Measurements from ENCODE around the gene CHID1.
A peak's percentile ranks its signal among the peaks of the same experiment; 100 is the strongest.

The CHID1 gene

GRCh38 chr11:932435-932834 is 21.8 kb upstream of the CHID1 start:
- DNase-seq = no peak

- no peak for DNase-seq
Observed at GRCh38 chr11:931385-931784, 20.8 kb upstream of the CHID1 start.

DNA sequence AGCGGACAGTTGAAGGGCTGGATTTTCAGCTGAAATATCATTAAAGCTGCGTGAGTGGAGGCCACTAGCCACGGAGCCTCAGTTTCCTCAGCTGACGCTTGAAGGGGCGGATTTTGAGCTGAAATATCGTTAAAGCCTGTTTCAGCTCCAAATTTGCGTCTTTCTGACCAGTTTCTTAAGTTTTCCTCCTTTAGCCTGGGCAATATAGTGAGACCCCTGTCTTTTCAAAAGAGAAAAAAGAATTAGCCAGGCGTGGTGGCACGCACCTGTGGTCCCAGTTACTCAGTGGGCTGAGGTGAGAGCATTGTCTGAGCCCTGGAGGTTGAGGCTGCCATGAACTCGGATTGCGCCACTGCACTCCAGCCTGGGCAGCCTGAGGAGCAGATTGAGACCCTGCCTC is 18.8 kb upstream of the CHID1 start:
- no peak for DNase-seq

DNA sequence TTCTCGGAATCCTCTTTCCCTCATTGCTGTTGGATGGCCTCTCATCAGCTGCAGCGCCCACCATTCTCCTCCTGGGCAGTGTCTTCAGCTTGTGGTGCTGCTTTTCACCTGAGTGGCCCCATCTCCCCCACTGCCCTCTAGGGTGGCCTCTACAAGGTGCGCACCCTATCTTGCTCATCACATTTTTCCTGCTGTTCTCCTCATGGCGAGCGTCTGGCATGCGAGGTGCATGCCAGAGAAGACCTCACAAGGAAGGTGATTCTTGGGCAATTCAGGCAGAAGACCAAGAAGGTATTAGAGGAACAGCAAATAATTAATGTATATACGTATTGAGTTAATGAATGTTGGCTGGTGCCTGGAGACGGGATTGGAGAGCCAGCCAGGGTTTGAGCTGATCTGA is 18.2 kb upstream of the CHID1 start:
- DNase-seq = no peak

DNA sequence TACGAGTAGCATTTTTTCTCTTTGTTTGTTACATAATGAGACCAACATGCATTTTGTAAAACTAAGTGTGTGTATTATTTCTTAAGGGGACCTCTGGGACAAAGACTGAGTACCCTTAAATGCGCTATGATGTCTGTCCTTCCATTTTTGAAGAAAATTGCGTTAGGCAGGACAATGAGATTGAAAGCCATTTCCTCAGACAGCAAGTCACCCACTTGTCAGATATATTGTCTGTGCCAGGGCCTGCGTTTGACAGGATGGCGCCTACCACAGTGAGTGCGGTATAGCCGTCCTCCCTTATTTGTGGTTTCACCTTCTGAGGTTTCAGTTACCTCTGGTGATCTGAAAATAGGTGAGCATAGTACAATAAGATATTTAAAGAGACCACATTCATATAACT is 17.3 kb upstream of the CHID1 start:
- no peak for DNase-seq

DNA sequence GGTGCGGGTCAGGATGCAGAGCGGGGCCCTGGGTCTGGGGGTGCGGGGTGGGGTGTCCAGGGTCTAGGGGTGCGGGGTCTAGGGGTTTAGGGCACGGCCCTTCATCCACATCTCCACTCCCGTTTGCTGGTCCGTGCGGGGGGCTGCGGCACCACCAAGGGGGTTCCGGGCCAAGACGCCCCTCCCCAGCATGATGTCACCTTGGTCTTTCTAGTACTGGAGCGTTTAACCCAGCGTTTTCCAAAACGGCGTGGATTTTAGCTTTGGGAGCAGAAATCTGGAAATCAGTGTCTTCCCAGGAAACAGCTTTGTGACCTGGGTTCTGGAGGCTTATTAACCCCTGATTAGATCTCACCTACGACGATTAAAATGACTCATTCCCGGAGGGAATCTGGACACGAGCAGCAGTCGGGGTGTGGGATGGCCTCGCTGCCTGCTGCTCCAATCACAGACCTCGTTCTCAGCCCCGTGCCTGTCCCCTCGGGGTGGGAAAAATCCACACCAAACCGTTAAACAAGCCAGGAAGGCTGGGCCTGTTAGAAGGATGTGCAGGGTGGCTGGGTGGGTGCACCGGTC is 15.8 kb upstream of the CHID1 start:
- DNase-seq = peak; percentile 70

DNA sequence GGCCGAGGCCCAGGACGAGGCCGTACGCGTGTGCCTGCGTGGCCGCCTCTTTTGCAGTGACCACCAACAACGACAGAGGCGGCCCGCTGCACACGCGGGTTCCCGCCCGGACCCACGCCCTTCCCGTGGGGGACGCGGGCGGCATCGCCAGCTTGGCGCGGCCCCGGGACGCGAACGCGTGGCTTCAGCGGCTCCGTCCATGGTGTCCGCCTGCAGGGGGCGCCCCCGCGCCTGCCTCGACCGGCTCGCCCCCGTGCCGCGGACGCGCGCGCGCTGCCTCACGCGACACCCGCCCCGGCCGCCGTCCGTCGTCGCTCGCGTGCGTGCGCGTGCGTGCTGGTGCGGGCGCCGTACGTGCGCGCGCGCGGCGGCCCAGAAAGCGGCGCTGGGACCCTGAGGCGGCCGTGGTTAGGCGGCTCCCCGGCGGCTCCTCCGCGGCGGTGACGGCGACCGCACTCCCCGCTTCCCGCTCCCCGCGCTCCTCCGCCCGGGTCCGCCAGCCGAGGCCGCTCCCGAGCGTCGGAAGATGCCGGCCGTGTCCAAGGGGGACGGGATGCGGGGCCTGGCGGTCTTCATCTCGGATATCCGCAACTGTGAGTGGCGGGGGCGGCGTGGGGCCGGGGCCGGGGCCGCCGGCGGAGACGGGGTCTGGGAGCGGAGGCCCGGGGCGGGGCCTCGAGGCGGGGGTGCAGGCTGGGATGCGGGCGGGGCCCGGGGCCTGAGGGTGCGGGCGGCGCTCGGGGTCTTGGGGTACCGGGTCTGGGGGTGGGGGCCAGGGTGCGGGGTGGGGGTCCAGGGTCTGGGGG is 15.1 kb upstream of the CHID1 start, which contains the start of gene AP2A2:
AP2A2 (plus strand) TSS at position 375 of the 806 bp plus-strand sequence; CDS start at position 527, 152 bp downstream.
- DNase-seq = peak; percentile 93

- DNase-seq = no peak
Observed at GRCh38 chr11:925158-925495, 14.5 kb upstream of the CHID1 start.

- no peak for DNase-seq
Observed at GRCh38 chr11:924406-925157, 14.0 kb upstream of the CHID1 start.

- DNase-seq = no peak
Observed at GRCh38 chr11:923691-924405, 13.2 kb upstream of the CHID1 start.

DNA sequence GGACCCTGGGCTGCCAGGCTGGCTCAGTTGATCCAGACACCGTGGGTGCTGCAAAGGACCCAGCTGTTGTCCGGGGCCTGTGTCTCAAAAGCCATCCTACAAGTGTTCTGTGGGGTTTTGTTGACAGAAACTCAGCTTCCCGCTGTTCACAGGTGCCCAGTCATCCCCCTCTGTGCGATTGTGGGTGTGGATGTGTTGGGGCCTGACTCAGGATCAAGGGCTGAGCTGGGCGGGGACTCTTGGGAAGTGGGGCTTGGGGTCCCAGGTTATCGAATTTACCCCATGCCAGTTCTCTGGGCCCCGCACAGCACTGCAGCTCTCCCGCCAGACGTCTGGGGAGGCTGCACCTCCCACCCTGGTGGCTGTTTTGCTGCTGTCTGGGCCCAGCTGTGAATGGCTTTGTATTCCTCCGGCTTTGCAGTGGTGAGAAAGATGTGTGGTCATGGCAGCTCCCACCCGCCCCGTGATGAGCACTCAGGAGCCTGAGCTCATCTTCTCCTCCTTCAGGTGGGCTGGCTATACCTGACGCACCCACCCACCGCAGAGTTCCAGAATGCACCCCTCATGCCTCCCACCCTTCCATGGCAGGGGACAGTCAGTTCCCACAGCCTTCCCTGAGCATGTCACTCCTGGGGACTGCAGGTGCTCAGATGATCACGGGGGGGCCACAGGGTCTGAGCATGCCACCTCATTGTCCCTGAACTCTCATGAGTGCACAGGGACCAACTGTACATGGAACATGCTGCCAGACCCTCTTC is 11.5 kb upstream of the CHID1 start:
- no peak for DNase-seq

GRCh38 chr11:917426-917825 is 6.8 kb upstream of the CHID1 start:
- no peak for DNase-seq

DNA sequence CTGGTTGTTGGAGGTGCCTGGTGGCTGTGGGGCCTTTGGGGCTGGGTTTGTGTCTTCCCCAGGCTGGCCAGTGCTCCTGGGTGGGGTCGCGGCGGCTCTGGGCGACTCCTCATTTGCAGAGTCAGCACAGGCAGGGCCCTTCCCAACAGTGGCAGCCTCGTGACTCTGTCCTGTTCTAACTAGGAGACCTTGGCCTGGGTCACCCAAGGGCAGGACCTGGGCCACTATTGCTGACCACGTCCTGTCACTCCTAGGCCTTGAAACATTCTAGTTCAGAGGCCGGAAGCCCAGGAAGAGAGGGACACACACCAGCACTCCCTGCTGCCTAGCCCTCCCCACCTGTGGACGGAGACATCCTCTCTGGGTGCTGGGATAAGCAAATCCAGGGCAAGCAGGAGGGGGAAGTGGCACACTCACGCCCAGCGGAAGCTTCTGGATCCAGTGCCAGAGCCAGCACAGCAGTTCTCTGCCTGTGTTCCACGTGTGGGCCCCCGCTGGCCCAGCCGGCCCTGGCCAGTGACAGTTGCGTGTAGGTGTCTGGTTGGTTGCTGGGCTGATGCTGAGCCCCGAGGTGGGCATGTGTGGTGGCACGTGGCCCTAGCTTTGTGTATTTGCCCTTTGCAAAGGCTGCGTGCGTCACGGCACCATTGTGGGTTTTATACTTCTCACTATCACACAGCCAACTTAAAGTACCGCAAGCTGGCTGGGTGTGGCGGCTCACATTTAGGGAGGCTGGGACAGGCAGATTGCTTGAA is 4.3 kb upstream of the CHID1 start:
- no peak for DNase-seq

- no peak for DNase-seq
Observed at GRCh38 chr11:914204-914603, 3.6 kb upstream of the CHID1 start.

GRCh38 chr11:913043-913442 is 2.4 kb upstream of the CHID1 start:
- no peak for DNase-seq

- no peak for DNase-seq
Observed at GRCh38 chr11:912266-912665, 1.7 kb upstream of the CHID1 start.

DNA sequence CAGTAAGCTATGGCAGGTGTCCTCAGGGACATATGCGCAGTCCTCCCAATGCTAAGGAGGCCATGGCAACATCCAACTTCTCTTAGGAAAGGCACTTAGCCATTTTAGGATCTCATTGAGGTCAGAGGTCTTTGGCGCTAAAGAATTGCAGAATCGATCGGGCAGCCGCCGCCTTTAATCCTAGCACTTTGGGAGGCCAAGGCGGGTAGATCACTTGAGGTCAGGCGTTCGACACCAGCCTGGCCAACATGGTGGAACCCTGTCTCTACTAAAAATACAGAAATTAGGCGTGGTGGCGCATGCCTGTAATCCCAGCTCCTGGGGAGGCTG is 1.2 kb upstream of the CHID1 start:
- DNase-seq = no peak

- peak; percentile 82 for DNase-seq
Observed at GRCh38 chr11:911031-911889, 650 bp upstream of the CHID1 start.

GRCh38 chr11:910044-910588 is 494 bp downstream of the CHID1 start:
- DNase-seq = no peak

GRCh38 chr11:909406-909805 is 1.2 kb downstream of the CHID1 start:
- no peak for DNase-seq

DNA sequence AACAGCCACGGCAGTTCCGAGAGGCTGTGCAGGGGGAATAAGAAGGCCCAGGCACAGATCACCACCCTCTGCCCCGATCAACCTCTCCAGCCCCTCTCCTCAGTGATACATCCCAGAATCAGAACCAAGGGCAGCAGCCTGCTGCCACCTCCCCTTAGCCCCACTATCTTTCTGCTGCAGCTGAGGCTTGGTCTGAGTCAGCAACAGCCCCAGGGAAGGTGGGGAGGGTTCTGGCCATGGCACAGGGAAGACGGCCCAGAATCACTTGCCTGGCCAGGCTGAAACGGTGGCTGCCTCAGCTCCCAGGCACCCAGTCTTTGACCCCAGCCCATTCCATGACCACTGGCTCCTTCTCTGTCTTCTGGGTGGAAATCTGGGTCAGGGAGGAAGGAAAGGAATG is 2.3 kb downstream of the CHID1 start:
- DNase-seq = no peak

Measured in fibroblast of skin of right biceps (primary cell).